Femur (tissue), 1 donor: ENCODE measurements around the gene RHBDL1.

Experiments used
- DNase-seq: peaks from one replicate; pipeline ENCODE4 v3.0.0-alpha.2; 2017

The RHBDL1 gene

GRCh38 chr16:676565-676902, 1.1 kb downstream of the RHBDL1 start:
- no peak for DNase-seq

GRCh38 chr16:676913-677312, 1.4 kb downstream of the RHBDL1 start:
- no peak for DNase-seq

GRCh38 chr16:677316-678190, 2.1 kb downstream of the RHBDL1 start:
- DNase-seq: peak; percentile 26

GRCh38 chr16:678209-678857, 2.9 kb downstream of the RHBDL1 start:
- peak; percentile 51 for DNase-seq

- DNase-seq: peak; percentile 85
Measured at GRCh38 chr16:678858-679813, 3.7 kb downstream of the RHBDL1 start.

GRCh38 chr16:679814-680624, 4.5 kb downstream of the RHBDL1 start, which contains the start of gene STUB1:
STUB1 (plus strand) TSS chr16:680410; CDS start chr16:680526, 116 bp downstream.
- peak; percentile 96 for DNase-seq

GRCh38 chr16:680625-680945, 5.1 kb downstream of the RHBDL1 start:
- DNase-seq: no peak

GRCh38 chr16:680967-681745, 5.7 kb downstream of the RHBDL1 start:
- no peak for DNase-seq

GRCh38 chr16:681746-682427, 6.4 kb downstream of the RHBDL1 start:
- no peak for DNase-seq

GRCh38 chr16:682493-683395, 7.3 kb downstream of the RHBDL1 start:
- DNase-seq: no peak

GRCh38 chr16:683396-684070, 8.1 kb downstream of the RHBDL1 start:
- no peak for DNase-seq

GRCh38 chr16:684071-684794, 8.8 kb downstream of the RHBDL1 start, which contains the start of gene JMJD8:
JMJD8 (minus strand) TSS chr16:684334; CDS start chr16:684319, 15 bp downstream.
- peak; percentile 98 for DNase-seq

GRCh38 chr16:684961-685696, 9.7 kb downstream of the RHBDL1 start:
- DNase-seq: no peak

GRCh38 chr16:685967-686366, 10.5 kb downstream of the RHBDL1 start:
- no peak for DNase-seq

GRCh38 chr16:686459-687260, 11.2 kb downstream of the RHBDL1 start:
- no peak for DNase-seq

GRCh38 chr16:687499-687898, 12.0 kb downstream of the RHBDL1 start:
- DNase-seq: no peak
